HEK293T (cell line): Measurements from ENCODE around the gene RPUSD1.

Experiments used
- CTBP1 ChIP-seq: fragments of 450-650 bp; IDR thresholded peaks from 2 replicates; pipeline ENCODE4 v1.6.1; 2016; ENCODE audit warnings: borderline replicate concordance
- ELF4 ChIP-seq: fragments of 450-650 bp; IDR thresholded peaks from 2 replicates; pipeline ENCODE4 v1.6.1; 2017; ENCODE audit warnings: antibody characterized with exemption
- FOXA1 ChIP-seq: fragments of 450-650 bp; IDR thresholded peaks from 2 replicates; pipeline ENCODE4 v1.6.1; 2016; ENCODE audit warnings: mild to moderate bottlenecking
- FOXK2 ChIP-seq: fragments of 450-650 bp; IDR thresholded peaks from 2 replicates; pipeline ENCODE4 v1.6.1; 2016; ENCODE audit warnings: mild to moderate bottlenecking
- FOXM1 ChIP-seq: fragments of 450-650 bp; IDR thresholded peaks from 2 replicates; pipeline ENCODE4 v1.6.1; 2017; ENCODE audit warnings: mild to moderate bottlenecking, borderline replicate concordance
- L3MBTL2 ChIP-seq: fragments of 450-650 bp; conservative IDR thresholded peaks from 2 replicates; pipeline ENCODE4 v1.6.1; 2016; ENCODE audit warnings: mild to moderate bottlenecking
- NFRKB ChIP-seq: fragments of 450-650 bp; IDR thresholded peaks from 2 replicates; pipeline ENCODE4 v1.6.1; 2016; ENCODE audit warnings: mild to moderate bottlenecking, moderate library complexity
- PKNOX1 ChIP-seq: fragments of 450-650 bp; IDR thresholded peaks from 2 replicates; pipeline ENCODE4 v1.6.1; 2016
- SP1 ChIP-seq: fragments of 450-650 bp; IDR thresholded peaks from 2 replicates; pipeline ENCODE4 v1.6.1; 2017
- SUZ12 ChIP-seq: fragments of 450-650 bp; IDR thresholded peaks from 2 replicates; pipeline ENCODE4 v1.6.1; 2016; ENCODE audit warnings: mild to moderate bottlenecking
- TARDBP ChIP-seq: fragments of 450-650 bp; IDR thresholded peaks from 2 replicates; pipeline ENCODE4 v1.6.1; 2016

GRCh38 chr16:740459-740763, 47.8 kb downstream of the RPUSD1 start:
- TF ChIP-seq NFRKB = no peak
- TF ChIP-seq SUZ12 = no peak
- no peak for TF ChIP-seq FOXK2
- TF ChIP-seq FOXA1 = no peak
- TF ChIP-seq TARDBP = no peak
- TF ChIP-seq ELF4 = no peak
- no peak for TF ChIP-seq PKNOX1
- no peak for TF ChIP-seq CTBP1
- TF ChIP-seq SP1 = no peak
- no peak for TF ChIP-seq FOXM1
- TF ChIP-seq L3MBTL2 = no peak
